Neuronal stem cell (in vitro differentiated cells): ENCODE results near the gene DGKD.

Source experiments
- DNase-seq: peaks from one replicate; pipeline ENCODE4 v3.0.0-alpha.2; 2013; ENCODE audit warnings: low spot score
- H2AFZ ChIP-seq: one replicate; pipeline ENCODE4 v1.6.1; 2013; ENCODE audit warnings: mild to moderate bottlenecking, low read length, inconsistent platforms
- H2AK5ac ChIP-seq: 2 replicates; pipeline ENCODE4 v1.6.1; 2013; ENCODE audit warnings: low read depth, mild to moderate bottlenecking, inconsistent platforms, low read length, moderate library complexity, mixed read lengths
- H2BK120ac ChIP-seq: 2 replicates; pipeline ENCODE4 v1.6.1; 2013; ENCODE audit warnings: low read depth, mild to moderate bottlenecking, inconsistent platforms, low read length, moderate library complexity, mixed read lengths
- H2BK12ac ChIP-seq: one replicate; pipeline ENCODE4 v1.6.1; 2013; ENCODE audit warnings: low read length, inconsistent platforms
- H2BK15ac ChIP-seq: 2 replicates; pipeline ENCODE4 v1.6.1; 2013; ENCODE audit warnings: mild to moderate bottlenecking, low read length, inconsistent platforms, mixed read lengths
- H2BK5ac ChIP-seq: one replicate; pipeline ENCODE4 v1.6.1; 2013; ENCODE audit warnings: inconsistent platforms, mild to moderate bottlenecking, low read length, moderate library complexity
- H3K14ac ChIP-seq: one replicate; pipeline ENCODE4 v1.6.1; 2013; ENCODE audit warnings: low read length, inconsistent platforms
- H3K18ac ChIP-seq: 2 replicates; pipeline ENCODE4 v1.6.1; 2013; ENCODE audit warnings: low read length, inconsistent platforms
- H3K23ac ChIP-seq: 2 replicates; pipeline ENCODE4 v1.6.1; 2013; ENCODE audit warnings: low read depth, mild to moderate bottlenecking, mixed read lengths, low read length, inconsistent platforms; ENCODE audit not compliant: poor library complexity
- H3K27ac ChIP-seq: replicated peaks from 3 replicates; pipeline ENCODE4 v1.5.1; 2013; ENCODE audit warnings: low read length, inconsistent platforms
- H3K27me3 ChIP-seq, 3 experiments: 2 replicates each; pipeline ENCODE4 v1.6.1; 2013; ENCODE audit warnings: low read length in 3 of 3, mild to moderate bottlenecking in 2 of 3, inconsistent platforms in 1 of 3, low read depth in 1 of 3, mixed read lengths in 1 of 3, moderate library complexity in 1 of 3; ENCODE audit not compliant: control insufficient read depth in 3 of 3, insufficient read depth in 3 of 3
- H3K36me3 ChIP-seq, 2 donors: replicated peaks in 1 of 2; 2 replicates each; pipeline ENCODE4 v1.6.1; 2013; ENCODE audit warnings: low read length in 2 of 2; ENCODE audit not compliant: control insufficient read depth in 2 of 2, insufficient read depth in 2 of 2
- H3K4ac ChIP-seq: 2 replicates; pipeline ENCODE4 v1.6.1; 2013; ENCODE audit warnings: inconsistent platforms, mild to moderate bottlenecking, low read length, moderate library complexity
- H3K4me1 ChIP-seq, 2 donors: 1 replicate in 1 of 2; 2 replicates in 1 of 2; pipeline ENCODE4 v1.6.1; 2013; ENCODE audit warnings: low read length in 2 of 2, low read depth in 1 of 2; ENCODE audit not compliant: control insufficient read depth in 2 of 2, insufficient read depth in 1 of 2
- H3K4me2 ChIP-seq: one replicate; pipeline ENCODE4 v1.6.1; 2013; ENCODE audit warnings: mild to moderate bottlenecking, low read length, inconsistent platforms; ENCODE audit not compliant: insufficient read depth, poor library complexity, severe bottlenecking
- H3K4me3 ChIP-seq, 2 donors: 2 replicates each; pipeline ENCODE4 v1.5.1; 2013; ENCODE audit warnings: low read length in 2 of 2, mild to moderate bottlenecking in 2 of 2, inconsistent platforms in 1 of 2, moderate library complexity in 1 of 2
- H3K79me1 ChIP-seq: one replicate; pipeline ENCODE4 v1.6.1; 2013; ENCODE audit warnings: low read depth, mild to moderate bottlenecking, inconsistent platforms, low read length, moderate library complexity
- H3K9ac ChIP-seq: one replicate; pipeline ENCODE4 v1.6.1; 2013; ENCODE audit warnings: mild to moderate bottlenecking, low read depth, low read length, inconsistent platforms; ENCODE audit not compliant: poor library complexity
- H3K9me3 ChIP-seq, 2 donors: replicated peaks in 1 of 2; 2 replicates each; pipeline versions ENCODE3 to v1.6.1; 2013; ENCODE audit warnings: low read length in 2 of 2, mild to moderate bottlenecking in 2 of 2, inconsistent platforms in 1 of 2, low read depth in 1 of 2, mixed read lengths in 1 of 2, moderate library complexity in 1 of 2; ENCODE audit not compliant: control insufficient read depth in 2 of 2, insufficient read depth in 1 of 2
- H4K8ac ChIP-seq: one replicate; pipeline ENCODE4 v1.6.1; 2013; ENCODE audit warnings: low read depth, mild to moderate bottlenecking, inconsistent platforms, low read length, moderate library complexity
- H4K91ac ChIP-seq: one replicate; pipeline ENCODE4 v1.6.1; 2013; ENCODE audit warnings: low read length, low read depth, mild to moderate bottlenecking, inconsistent platforms; ENCODE audit not compliant: poor library complexity
- WGBS, 2 donors: extraction: QIAGEN DNeasy Blood & Tissue Kit; methylation state at CpG; one replicate each; pipeline ENCODE4 v1.1.7; 2013; ENCODE audit warnings: missing lambda C conversion rate in 2 of 2, mixed read lengths in 1 of 2; ENCODE audit not compliant: insufficient read length in 2 of 2, insufficient replicate concordance in 1 of 2; ENCODE audit errors: extremely low coverage in 2 of 2; 5-methylcytosine and 5-hydroxymethylcytosine counted together

DGKD gene

GRCh38 chr2:233386382-233387041, 32.2 kb downstream of the DGKD start:
- Histone ChIP-seq H2AK5ac (no peak overlapping the region), H3K23ac (no peak overlapping the region), H3K14ac (no peak overlapping the region), H3K4me1 (peaks cover 9 to 13% of the 10 kb centered on the region in 2 donors), H2AFZ (no peak overlapping the region), H3K9me3 (no peaks in the 10 kb centered on the region), H3K79me1 (peaks cover 8% of the 10 kb centered on the region), H2BK120ac (no peak overlapping the region), H3K4me3 (no peak overlapping the region), H4K91ac (no peak overlapping the region), H3K4me2 (no peak overlapping the region), H2BK15ac (no peak overlapping the region), H4K8ac (no peak overlapping the region), H3K9ac (no peak overlapping the region), H3K36me3 (peaks cover 2 to 17% of the 10 kb centered on the region in 2 donors), H2BK12ac (no peak overlapping the region), H3K27me3 (no peaks in the 10 kb centered on the region), H2BK5ac (no peak overlapping the region), H3K18ac (peak overlapping the region; percentile 0), H3K4ac (no peak overlapping the region), H3K27ac (no peak overlapping the region)
- no peak for DNase-seq
- WGBS, 2 donors, result no CpG with 5 or more reads among the region's 13 CpGs

- H3K9ac ChIP-seq, result no peak overlapping the region
- peaks cover 8% of the 10 kb centered on the region for H3K79me1 ChIP-seq
- H2BK5ac ChIP-seq, result no peak overlapping the region
- no peak overlapping the region for H2BK120ac ChIP-seq
- WGBS, 2 donors, result no CpG with 5 or more reads among the region's 13 CpGs
- H3K4me1 ChIP-seq, result peaks cover 9 to 13% of the 10 kb centered on the region in 2 donors
- H3K4ac ChIP-seq, result no peak overlapping the region
- H3K9me3 ChIP-seq, result no peaks in the 10 kb centered on the region
- no peak overlapping the region for H3K4me3 ChIP-seq
- H3K4me2 ChIP-seq, result no peak overlapping the region
- H2BK12ac ChIP-seq, result no peak overlapping the region
- H3K18ac ChIP-seq, result no peak overlapping the region
- no peak overlapping the region for H3K14ac ChIP-seq
- no peaks in the 10 kb centered on the region for H3K27me3 ChIP-seq
- DNase-seq, result no peak
- no peak overlapping the region for H2BK15ac ChIP-seq
- H2AFZ ChIP-seq, result no peak overlapping the region
- H2AK5ac ChIP-seq, result no peak overlapping the region
- H4K8ac ChIP-seq, result no peak overlapping the region
- peaks cover 2 to 24% of the 10 kb centered on the region in 2 donors for H3K36me3 ChIP-seq
- no peak overlapping the region for H4K91ac ChIP-seq
- H3K27ac ChIP-seq, result no peak overlapping the region
- H3K23ac ChIP-seq, result no peak overlapping the region
Measured at GRCh38 chr2:233387225-233387624, 32.9 kb downstream of the DGKD start.

- no peak overlapping the region for H3K4me2 ChIP-seq
- no peak overlapping the region for H2BK5ac ChIP-seq
- no peak overlapping the region for H3K9ac ChIP-seq
- H3K4me3 ChIP-seq, result peak overlapping the region in 1 of 2 donors; percentile 45
- H2AK5ac ChIP-seq, result no peak overlapping the region
- no peak overlapping the region for H2AFZ ChIP-seq
- no peak overlapping the region for H3K14ac ChIP-seq
- H4K91ac ChIP-seq, result no peak overlapping the region
- H4K8ac ChIP-seq, result no peak overlapping the region
- H3K27me3 ChIP-seq, result no peaks in the 10 kb centered on the region
- no peaks in the 10 kb centered on the region for H3K9me3 ChIP-seq
- H3K18ac ChIP-seq, result no peak overlapping the region
- H3K4me1 ChIP-seq, result peaks cover 9 to 13% of the 10 kb centered on the region in 2 donors
- no peak overlapping the region for H3K27ac ChIP-seq
- H2BK12ac ChIP-seq, result no peak overlapping the region
- no peak overlapping the region for H3K4ac ChIP-seq
- no CpG with 5 or more reads among the region's 25 CpGs for WGBS, 2 donors
- no peak for DNase-seq
- peaks cover 8% of the 10 kb centered on the region for H3K79me1 ChIP-seq
- H3K36me3 ChIP-seq, result peaks cover 2 to 24% of the 10 kb centered on the region in 2 donors
- H2BK120ac ChIP-seq, result no peak overlapping the region
- H2BK15ac ChIP-seq, result no peak overlapping the region
- no peak overlapping the region for H3K23ac ChIP-seq
Measured at GRCh38 chr2:233387667-233388528, 33.6 kb downstream of the DGKD start.

GRCh38 chr2:233389601-233390125, 35.4 kb downstream of the DGKD start:
- Histone ChIP-seq H3K14ac (no peak overlapping the region), H3K27ac (no peak overlapping the region), H3K4me3 (no peak overlapping the region), H3K79me1 (peaks cover 5% of the 10 kb centered on the region), H3K18ac (no peak overlapping the region), H3K27me3 (no peaks in the 10 kb centered on the region), H3K4me1 (peaks cover 8 to 9% of the 10 kb centered on the region in 2 donors), H3K4ac (no peak overlapping the region), H2BK12ac (no peak overlapping the region), H2AK5ac (no peak overlapping the region), H3K4me2 (no peak overlapping the region), H3K36me3 (peaks cover 2 to 30% of the 10 kb centered on the region in 2 donors), H2AFZ (no peak overlapping the region), H4K91ac (no peak overlapping the region), H3K23ac (no peak overlapping the region), H2BK5ac (no peak overlapping the region), H2BK15ac (no peak overlapping the region), H3K9me3 (no peaks in the 10 kb centered on the region), H3K9ac (no peak overlapping the region), H4K8ac (no peak overlapping the region), H2BK120ac (no peak overlapping the region)
- no CpG with 5 or more reads among the region's 8 CpGs for WGBS, 2 donors
- DNase-seq, result no peak
